Measurements from ENCODE around the gene RAD51B. TPM values are rescaled to one million over a fixed set of nuclear protein-coding genes. Genes with fewer than 3 reads are reported as not detected.

Gene RAD51B
- total RNA-seq, 1 experiment from 2014 or later = 16.7 TPM

- H3K4me1 ChIP-seq (ENCODE audit: insufficient read depth, low read length) = no peaks in the 10 kb centered on the region; the same call in 1 of the 2 replicates
- H4K8ac ChIP-seq (replicated peaks; ENCODE audit: insufficient read length, low read depth, low read length) = no peak overlapping the region
- no peaks in the 10 kb centered on the region for H3K9me3 ChIP-seq (ENCODE audit: control insufficient read depth, low read depth, low read length)
- no peaks in the 10 kb centered on the region for H3K23me2 ChIP-seq (ENCODE audit: insufficient read length, low read depth, low read length, poor library complexity, severe bottlenecking)
- H2AK5ac ChIP-seq (ENCODE audit: insufficient read length, low read length) = no peak overlapping the region
- no peak overlapping the region for H4K5ac ChIP-seq (ENCODE audit: insufficient read length, low read depth, low read length)
- Mint-ChIP-seq H3K27me3 (ENCODE audit: low read depth) (no peaks in the 10 kb centered on the region), H3K9me3 (peaks cover 8 to 17% of the 10 kb centered on the region in 2 experiments; a peak in 3 of 5 replicates), H3K27ac (no peak overlapping the region), H3K4me3 (no peak overlapping the region), H3K36me3 (ENCODE audit: insufficient read depth in 1 of 3, low read depth in 3 of 3) (peaks cover 9 to 18% (median 15%) of the 10 kb centered on the region in 3 experiments; a peak in 6 of 7 replicates), H3K4me1 (peaks cover 3 to 8% of the 10 kb centered on the region in 2 experiments; a peak in 2 of 4 replicates)
- DNase-seq = no peak
- no peak overlapping the region for H3K14ac ChIP-seq (ENCODE audit: insufficient read depth, low read length)
- no peak overlapping the region for H2AFZ ChIP-seq (ENCODE audit: low read length)
- H3K18ac ChIP-seq (ENCODE audit: insufficient read length, low read depth, low read length) = no peak overlapping the region
- H2BK120ac ChIP-seq (ENCODE audit: low read depth, low read length, poor library complexity, severe bottlenecking) = no peak overlapping the region
- no peak overlapping the region for H2BK20ac ChIP-seq (ENCODE audit: low read depth, low read length, poor library complexity, severe bottlenecking)
- no peak overlapping the region for H2BK12ac ChIP-seq (ENCODE audit: insufficient read length, low read depth, low read length)
- H3K56ac ChIP-seq (ENCODE audit: insufficient read length, low read depth, low read length) = no peak overlapping the region
- H3K27me3 ChIP-seq (ENCODE audit: insufficient read depth, low read length) = no peaks in the 10 kb centered on the region
- H3T11ph ChIP-seq (ENCODE audit: low read length) = no peak overlapping the region
- H3K23ac ChIP-seq (ENCODE audit: insufficient read length, low read depth, low read length) = no peak overlapping the region
- TF ChIP-seq CTCF (conservative IDR thresholded peaks at IDR 0.05) = no peak
- no peak overlapping the region for H2BK5ac ChIP-seq (ENCODE audit: insufficient read length, low read length)
- no peak overlapping the region for H3K27ac ChIP-seq (ENCODE audit: insufficient read length, low read depth, low read length)
- H2BK15ac ChIP-seq (ENCODE audit: low read depth, low read length) = no peak overlapping the region
- no peak overlapping the region for H4K91ac ChIP-seq (ENCODE audit: insufficient read length, low read depth, low read length)
- no peaks in the 10 kb centered on the region for H3K79me1 ChIP-seq (ENCODE audit: insufficient read depth, low read depth, low read length, poor library complexity, severe bottlenecking)
- H3K4ac ChIP-seq (ENCODE audit: low read depth, low read length) = no peak overlapping the region
- no peaks in the 10 kb centered on the region for H4K20me1 ChIP-seq (ENCODE audit: control insufficient read depth, insufficient read depth, insufficient read length)
- no peak overlapping the region for H3K9ac ChIP-seq (ENCODE audit: extremely low read depth, insufficient read length, low read length)
- H3K79me2 ChIP-seq (ENCODE audit: insufficient read depth, low read length) = no peaks in the 10 kb centered on the region
- no peak overlapping the region for H3K4me2 ChIP-seq (ENCODE audit: insufficient read depth, insufficient read length, low read length)
These were observed 327.7 kb downstream of the RAD51B start for GRCh38 chr14:68147303-68147702.
